Hematopoietic multipotent progenitor cell treated with erythropoietin and hydrocortisone succinate and interleukin-3 and kit ligand, for 15 days (in vitro differentiated cells): Measurements from ENCODE around the gene LOX.
"Not testable (repeated sequence)": the region's sequence is repeated elsewhere in the genome, so short reads cannot be mapped to it uniquely, and the experiment has no call there.

Experiments
- DNase-seq: peaks from one replicate; pipeline ENCODE4 v3.0.0-alpha.2; 2015; ENCODE audit warnings: low spot score

The LOX gene

GRCh38 chr5:122097391-122097790 lies 19.3 kb upstream of the LOX start:
- no peak for DNase-seq

DNA sequence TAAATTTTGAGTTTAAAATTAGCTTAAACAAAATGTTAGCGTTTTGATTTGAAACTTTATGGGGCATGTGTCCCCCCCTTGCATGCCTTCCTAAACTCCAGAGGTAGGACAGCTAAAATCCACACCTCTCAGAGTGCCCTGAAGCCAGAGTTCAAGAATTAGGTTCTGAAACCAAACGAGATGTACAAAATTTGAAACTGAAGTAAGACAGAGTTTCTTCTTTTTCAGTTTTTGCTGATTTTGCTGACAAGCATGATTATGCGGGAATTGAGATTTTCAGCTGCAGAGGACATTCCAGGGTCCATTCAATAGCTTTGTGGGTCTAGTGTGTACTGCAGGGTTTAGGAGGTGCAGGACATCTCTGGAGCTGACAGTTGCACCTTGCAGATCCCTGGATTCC lies 17.1 kb upstream of the LOX start:
- no peak for DNase-seq

GRCh38 chr5:122094251-122094650 lies 16.2 kb upstream of the LOX start:
- DNase-seq: not testable (repeated sequence)

GRCh38 chr5:122093415-122094180 lies 15.5 kb upstream of the LOX start:
- DNase-seq: no peak

GRCh38 chr5:122091936-122092600 lies 14.0 kb upstream of the LOX start:
- DNase-seq: peak; percentile 27

DNA sequence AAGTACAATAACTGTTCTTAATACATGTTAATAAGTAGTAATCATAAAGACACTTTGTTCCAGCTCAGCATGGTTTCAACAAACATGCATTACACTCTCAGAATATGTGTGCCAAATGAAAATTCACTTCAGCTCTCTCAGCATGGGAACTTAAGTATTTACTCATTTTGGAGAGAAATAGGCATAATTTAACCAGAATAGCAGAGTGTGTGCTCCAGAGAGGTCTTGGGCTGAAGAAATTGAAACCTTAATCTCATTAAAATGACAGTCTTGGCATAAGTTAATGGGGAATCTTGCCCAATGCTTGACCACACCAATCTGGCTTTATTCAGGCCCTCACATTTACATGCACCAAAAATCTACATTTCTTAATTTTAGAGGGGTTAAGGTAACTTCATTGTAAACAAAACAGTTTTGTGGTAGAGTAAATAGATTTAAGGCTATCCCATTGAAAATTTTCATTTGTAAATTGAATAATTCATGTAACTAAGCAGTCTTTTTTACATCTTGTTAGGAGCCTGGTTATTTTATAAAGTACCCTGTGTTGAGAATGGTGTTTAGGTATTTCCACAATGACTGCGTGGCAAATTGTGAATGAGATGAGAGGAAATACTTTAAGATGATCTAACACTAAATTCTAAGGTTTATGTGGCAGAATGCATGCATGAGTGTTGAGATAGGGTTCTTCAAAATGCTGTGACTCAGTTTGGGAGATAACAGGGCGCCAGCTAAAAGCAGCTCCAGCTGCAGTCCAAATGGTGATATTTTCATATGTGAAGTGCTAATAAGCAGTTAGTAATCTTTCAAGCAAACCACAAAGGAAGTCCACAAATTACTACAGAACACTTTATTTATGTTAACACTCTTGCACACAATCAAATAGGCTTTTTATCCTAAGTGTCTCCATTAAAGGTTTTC lies 11.3 kb upstream of the LOX start:
- peak; percentile 44 for DNase-seq

DNA sequence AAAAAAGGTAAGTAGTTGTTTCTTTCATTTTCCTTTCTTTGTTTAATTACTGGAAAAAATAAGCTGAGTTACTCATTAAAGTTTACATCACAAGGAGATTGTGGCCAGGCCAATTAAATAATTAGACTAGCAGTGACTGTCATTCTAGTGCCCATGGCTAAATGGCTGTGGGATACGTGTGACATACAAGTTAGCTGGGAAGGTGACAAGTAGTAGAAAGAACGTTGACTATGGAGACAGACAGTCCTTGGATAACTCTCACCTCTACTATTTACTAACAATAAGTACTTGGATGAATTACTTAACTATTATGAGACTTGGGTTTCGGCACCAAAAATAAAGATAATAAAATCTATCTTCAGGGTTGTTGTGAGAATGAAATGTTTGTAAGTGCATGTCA lies 7.0 kb upstream of the LOX start:
- no peak for DNase-seq

DNA sequence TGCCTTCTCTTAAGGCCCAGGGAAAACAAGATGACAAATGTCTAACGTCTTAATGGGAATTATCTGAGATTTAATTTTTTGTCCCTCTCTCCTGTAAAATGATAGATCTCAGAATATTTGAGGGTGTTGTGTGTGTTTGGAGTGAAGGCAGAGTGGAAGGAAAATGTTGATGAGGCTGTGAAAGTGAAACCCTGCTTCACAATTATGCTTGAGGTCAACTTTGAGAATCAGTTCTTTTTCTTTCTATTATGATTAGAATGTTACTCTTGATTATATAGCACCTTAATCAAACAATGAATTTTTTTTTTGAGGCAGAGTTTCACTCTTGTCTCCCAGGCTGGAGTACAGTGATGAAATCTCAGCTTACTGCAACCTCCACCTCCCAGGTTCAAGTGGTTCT lies 5.5 kb upstream of the LOX start:
- no peak for DNase-seq

DNA sequence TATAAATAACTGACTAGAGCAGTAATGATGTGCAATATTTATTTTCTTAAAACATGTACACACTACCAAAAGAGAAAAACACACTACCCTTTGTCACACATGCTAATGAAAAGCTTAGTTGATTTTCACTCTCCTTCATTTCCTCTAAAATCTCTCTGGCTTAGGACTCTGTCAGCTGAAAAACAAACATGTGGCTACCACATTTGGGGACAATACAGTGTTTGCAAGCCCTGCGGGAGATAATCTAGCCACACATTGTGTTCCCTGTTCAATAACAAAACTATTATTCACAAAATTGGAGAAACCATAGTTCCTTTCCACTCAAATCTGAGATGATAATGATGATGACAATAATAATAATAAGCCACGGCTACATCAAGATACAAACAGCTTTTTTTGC lies 3.5 kb upstream of the LOX start:
- DNase-seq: no peak

DNA sequence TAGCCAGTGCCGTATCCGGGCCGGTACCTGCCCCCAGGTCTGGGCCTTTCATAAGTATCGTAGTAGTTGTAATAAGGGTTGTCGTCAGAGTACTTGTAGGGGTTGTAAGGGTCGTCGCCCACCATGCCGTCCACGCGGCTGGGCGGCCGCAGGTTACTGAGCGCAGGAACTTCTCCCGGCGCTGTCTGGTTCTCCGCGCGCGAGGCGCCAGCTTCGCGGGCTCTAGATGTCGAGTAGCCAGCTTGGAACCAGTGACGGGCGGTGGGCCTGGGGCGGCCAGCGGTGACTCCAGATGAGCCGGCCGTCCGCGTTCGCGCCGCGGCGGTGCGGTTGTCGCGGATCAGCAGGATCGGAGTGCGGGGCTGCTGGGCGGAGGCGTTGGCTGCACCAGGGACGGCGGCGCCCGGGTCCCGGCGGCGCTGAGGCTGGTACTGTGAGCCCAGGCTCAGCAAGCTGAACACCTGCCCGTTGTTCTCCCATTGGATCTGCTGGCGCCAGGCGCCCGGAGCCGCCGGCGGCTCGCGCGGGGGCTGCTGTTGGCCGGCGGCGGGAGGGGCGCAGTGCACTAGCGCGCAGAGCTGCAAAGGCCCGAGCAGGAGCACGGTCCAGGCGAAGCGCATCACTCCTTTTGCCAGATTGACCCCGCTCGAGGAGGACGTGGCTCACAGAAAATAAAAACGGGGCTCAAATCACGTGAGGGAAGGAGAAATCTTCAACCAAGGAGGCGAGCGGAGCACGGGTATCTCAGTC lies 518 bp downstream of the LOX start:
- DNase-seq: no peak

GRCh38 chr5:122076669-122077365 lies 1.2 kb downstream of the LOX start:
- peak; percentile 31 for DNase-seq

DNA sequence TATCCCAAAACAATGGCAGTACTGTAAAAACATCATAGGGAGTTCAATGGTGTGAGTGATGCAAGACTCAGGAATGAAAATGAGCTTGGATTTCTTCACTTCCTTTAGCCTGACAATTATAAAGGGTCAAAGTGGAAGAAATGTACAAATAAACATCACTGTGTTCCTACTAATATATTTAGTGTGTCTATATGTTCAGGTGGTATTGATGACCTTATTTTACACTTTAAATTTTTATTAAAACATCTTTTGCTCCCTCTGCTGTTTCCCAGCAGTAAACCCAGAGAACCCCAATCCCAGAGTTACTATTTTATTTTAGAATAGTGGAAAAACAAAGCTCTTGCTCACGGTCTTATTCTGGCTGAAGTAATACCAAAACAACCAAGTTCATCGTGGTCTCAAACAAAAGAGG lies 2.0 kb downstream of the LOX start:
- no peak for DNase-seq

DNA sequence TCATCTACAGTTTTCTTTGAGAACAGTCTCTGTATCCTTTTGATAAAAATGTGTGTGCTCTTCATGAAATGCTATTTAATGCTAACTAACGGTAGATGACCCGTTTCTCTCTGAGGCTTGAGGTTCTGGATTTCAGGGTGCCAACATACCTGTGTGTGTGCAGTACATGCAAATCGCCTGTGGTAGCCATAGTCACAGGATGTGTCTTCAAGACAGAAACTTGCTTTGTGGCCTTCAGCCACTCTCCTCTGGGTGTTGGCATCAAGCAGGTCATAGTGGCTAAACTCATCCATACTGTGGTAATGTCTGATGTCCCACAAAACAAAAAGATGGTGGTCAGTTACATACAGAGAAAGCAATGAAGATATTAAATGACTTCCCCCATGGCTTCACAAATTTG lies 4.2 kb downstream of the LOX start:
- no peak for DNase-seq

- no peak for DNase-seq
Measured at GRCh38 chr5:122073018-122073417, 5.0 kb downstream of the LOX start.

DNA sequence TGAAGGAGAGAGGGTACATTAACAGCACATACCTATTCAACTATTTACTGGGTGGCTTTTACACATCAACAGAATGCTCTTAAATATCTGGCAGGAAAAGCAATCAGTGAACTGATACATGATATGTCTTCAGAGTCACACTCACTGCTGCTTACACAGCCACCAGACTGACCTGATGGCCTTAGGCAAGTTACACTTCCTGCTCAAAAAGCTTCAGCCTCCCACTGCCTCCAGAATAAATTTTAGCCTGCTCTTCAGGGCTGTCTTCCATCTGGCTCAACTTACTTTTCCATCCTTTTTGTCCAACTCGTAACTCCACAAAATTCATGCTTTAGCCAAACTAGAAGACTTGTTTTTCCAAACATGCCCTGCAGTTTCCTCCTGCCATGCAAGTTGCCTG lies 10.7 kb downstream of the LOX start:
- no peak for DNase-seq

GRCh38 chr5:122064992-122065391 lies 13.1 kb downstream of the LOX start:
- DNase-seq: no peak

- no peak for DNase-seq
Measured at GRCh38 chr5:122063836-122064235, 14.2 kb downstream of the LOX start.

DNA sequence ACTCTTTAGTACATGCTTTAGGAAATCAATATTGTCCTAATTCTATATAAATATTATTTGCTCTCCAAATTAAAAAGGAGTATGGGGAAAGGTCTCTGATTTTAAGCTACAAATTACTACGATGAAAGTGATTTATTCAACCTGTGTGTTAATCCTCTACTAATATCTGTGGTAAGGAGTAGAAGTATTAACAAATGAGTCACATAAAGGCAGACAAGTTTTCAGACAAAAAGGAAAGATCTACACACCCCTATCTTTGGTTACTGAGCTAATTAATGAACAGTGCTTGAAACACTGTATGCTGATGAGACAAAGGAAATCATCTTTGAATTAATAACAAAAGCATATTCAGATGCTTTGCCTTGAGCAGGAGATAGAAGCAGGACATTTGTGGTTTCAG lies 15.9 kb downstream of the LOX start:
- no peak for DNase-seq

- DNase-seq: no peak
Measured at GRCh38 chr5:122056913-122057312, 21.1 kb downstream of the LOX start.

DNA sequence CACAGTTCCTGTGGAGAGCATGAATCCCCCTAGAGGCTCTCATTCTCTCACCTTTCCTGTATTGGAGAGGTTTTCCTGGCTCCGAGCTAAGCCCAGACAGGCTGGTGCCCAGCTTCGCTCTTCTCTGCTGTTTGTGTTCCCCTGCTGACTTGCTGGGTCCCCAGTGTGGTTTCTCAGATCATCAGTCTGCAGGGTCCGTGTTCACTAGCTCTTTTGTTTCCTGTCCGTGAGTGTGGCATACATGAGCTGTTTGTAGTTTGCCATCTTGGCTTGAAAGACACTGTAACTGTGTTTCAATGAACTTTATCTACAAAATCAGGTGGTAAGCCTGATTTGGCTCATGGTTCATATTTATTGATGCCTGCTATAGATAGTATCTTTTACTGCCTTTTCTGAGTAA lies 23.8 kb downstream of the LOX start:
- no peak for DNase-seq
